Measurements from ENCODE around the gene BACH2.

DNA sequence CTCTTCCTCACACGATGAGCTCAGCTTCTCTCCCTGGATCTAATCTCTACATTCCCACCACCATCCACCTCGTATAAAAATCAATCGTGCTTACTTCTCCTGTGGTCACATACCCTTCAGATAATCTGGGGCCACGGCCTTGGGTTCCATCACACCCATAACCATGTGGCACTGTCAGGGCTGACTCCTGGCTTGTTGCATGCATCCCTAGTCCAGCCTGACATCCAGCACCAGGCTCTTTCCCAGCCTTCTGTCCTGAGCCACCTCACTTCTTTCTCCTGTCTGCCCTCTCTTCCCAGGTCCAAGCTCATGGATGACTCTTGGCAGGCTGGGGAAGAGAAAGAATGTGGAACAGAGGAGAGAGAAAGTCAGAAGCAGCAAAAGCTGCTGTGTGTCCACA, 199.8 kb downstream of the BACH2 start:
- TF ChIP-seq EZH2 (IDR thresholded peaks at IDR 0.05; ENCODE audit: borderline replicate concordance, low read depth, low read length) (no peak), JUN (IDR thresholded peaks at IDR 0.05; ENCODE audit: borderline replicate concordance, low read depth, low read length) (no peak), JUN (CRISPR knock-in tag; IDR thresholded peaks at IDR 0.05; ENCODE audit: borderline replicate concordance) (no peak), ZNF354B (CRISPR knock-in tag; IDR thresholded peaks at IDR 0.05) (no peak), ZEB2 (IDR thresholded peaks at IDR 0.05) (no peak), ZNF589 (CRISPR knock-in tag; IDR thresholded peaks at IDR 0.05; ENCODE audit: low read depth) (no peak), ZNF583 (CRISPR knock-in tag; IDR thresholded peaks at IDR 0.05) (no peak), SIRT6 (IDR thresholded peaks at IDR 0.05; ENCODE audit: low read depth, low read length) (no peak), JUNB (CRISPR knock-in tag; conservative IDR thresholded peaks at IDR 0.05) (no peak), ZNF253 (CRISPR knock-in tag; conservative IDR thresholded peaks at IDR 0.05) (no peak)
- TF ChIP-seq, protein P1, sequence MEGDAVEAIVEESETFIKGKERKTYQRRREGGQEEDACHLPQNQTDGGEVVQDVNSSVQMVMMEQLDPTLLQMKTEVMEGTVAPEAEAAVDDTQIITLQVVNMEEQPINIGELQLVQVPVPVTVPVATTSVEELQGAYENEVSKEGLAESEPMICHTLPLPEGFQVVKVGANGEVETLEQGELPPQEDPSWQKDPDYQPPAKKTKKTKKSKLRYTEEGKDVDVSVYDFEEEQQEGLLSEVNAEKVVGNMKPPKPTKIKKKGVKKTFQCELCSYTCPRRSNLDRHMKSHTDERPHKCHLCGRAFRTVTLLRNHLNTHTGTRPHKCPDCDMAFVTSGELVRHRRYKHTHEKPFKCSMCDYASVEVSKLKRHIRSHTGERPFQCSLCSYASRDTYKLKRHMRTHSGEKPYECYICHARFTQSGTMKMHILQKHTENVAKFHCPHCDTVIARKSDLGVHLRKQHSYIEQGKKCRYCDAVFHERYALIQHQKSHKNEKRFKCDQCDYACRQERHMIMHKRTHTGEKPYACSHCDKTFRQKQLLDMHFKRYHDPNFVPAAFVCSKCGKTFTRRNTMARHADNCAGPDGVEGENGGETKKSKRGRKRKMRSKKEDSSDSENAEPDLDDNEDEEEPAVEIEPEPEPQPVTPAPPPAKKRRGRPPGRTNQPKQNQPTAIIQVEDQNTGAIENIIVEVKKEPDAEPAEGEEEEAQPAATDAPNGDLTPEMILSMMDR (IDR thresholded peaks at IDR 0.05 in 2 of 3, conservative IDR thresholded peaks at IDR 0.05 in 1 of 3; ENCODE audit: insufficient read depth in 2 of 3, low read depth in 1 of 3, low read length in 3 of 3): no peak
- TF ChIP-seq, protein P2, sequence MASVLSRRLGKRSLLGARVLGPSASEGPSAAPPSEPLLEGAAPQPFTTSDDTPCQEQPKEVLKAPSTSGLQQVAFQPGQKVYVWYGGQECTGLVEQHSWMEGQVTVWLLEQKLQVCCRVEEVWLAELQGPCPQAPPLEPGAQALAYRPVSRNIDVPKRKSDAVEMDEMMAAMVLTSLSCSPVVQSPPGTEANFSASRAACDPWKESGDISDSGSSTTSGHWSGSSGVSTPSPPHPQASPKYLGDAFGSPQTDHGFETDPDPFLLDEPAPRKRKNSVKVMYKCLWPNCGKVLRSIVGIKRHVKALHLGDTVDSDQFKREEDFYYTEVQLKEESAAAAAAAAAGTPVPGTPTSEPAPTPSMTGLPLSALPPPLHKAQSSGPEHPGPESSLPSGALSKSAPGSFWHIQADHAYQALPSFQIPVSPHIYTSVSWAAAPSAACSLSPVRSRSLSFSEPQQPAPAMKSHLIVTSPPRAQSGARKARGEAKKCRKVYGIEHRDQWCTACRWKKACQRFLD (CRISPR knock-in tag; IDR thresholded peaks at IDR 0.05): no peak

Data from K562 (cell line).